Measurements from ENCODE around the gene POU6F2.

GRCh38 chr7:39304178-39304577, 326.5 kb downstream of the POU6F2 start:
- no peak for TF ChIP-seq EP300 (IDR thresholded peaks at IDR 0.05; ENCODE audit: low read depth)
- no peak for TF ChIP-seq CTCF (IDR thresholded peaks at IDR 0.05)
- TF ChIP-seq POLR2AphosphoS5 (IDR thresholded peaks at IDR 0.05) = no peak

Measured in transverse colon (tissue), 4 donors.